T47D (cell line): ENCODE measurements around the gene GPC5.

Source experiments
- DNase-seq, 2 experiments: peaks; one replicate each; pipeline versions ENCODE4 v3.0.0 to v3.0.0-alpha.2; 2011 to 2012; ENCODE audit warnings: low read depth in 1 of 2, low spot score in 1 of 2
- JUND ChIP-seq: IDR thresholded peaks from 2 replicates; pipeline ENCODE4 v1.6.1; 2012; ENCODE audit warnings: low read depth
- in situ Hi-C: cut with HindIII; loops from 2 replicates; pipeline ENCODE4 v1.10.0; 2016; ENCODE audit warnings: low sequenced_read_pairs, low pct_unique_long_range_greater_than_20kb

Gene GPC5

GRCh38 chr13:91506759-91507158 lies 108.3 kb downstream of the GPC5 start:
- TF ChIP-seq JUND, result no peak
- DNase-seq, result no peak
- in situ Hi-C loops, result no loop called here

GRCh38 chr13:91510058-91510457 lies 111.6 kb downstream of the GPC5 start:
- no peak for TF ChIP-seq JUND
- DNase-seq, result no peak
- in situ Hi-C loops, result no loop called here

- in situ Hi-C loops, result no loop called here
- DNase-seq, result no peak
- no peak for TF ChIP-seq JUND
Measured at GRCh38 chr13:91513790-91514189, 115.4 kb downstream of the GPC5 start.

GRCh38 chr13:91516799-91517198 lies 118.4 kb downstream of the GPC5 start:
- TF ChIP-seq JUND, result no peak
- in situ Hi-C loops, result no loop called here

DNA sequence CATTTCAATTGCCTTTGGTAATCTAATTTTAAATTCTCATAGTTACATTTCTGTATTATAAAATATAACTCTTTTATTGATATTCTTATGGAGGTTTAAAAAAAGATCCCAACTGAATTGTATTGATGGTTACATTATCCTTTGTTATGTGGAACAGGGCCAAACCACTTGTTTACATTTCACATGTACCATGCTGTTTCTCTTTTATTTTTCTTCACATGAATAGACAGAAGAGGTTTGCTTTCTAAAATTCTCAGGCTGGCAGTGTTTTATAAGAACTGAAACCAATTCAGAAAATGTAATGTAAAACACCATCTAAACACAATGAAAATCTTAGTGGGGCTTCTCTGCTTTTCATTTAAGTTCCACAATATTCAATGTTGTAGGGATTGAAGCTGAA lies 122.5 kb downstream of the GPC5 start:
- no peak for TF ChIP-seq JUND
- in situ Hi-C loops, result no loop called here
- no peak for DNase-seq

More at GRCh38 chr13:91516799-91517198, 118.4 kb downstream of the GPC5 start:
- no peak for DNase-seq

- in situ Hi-C loops, result no loop called here
- TF ChIP-seq JUND, result no peak
- no peak for DNase-seq
Measured at GRCh38 chr13:91523116-91523515, 124.7 kb downstream of the GPC5 start.

DNA sequence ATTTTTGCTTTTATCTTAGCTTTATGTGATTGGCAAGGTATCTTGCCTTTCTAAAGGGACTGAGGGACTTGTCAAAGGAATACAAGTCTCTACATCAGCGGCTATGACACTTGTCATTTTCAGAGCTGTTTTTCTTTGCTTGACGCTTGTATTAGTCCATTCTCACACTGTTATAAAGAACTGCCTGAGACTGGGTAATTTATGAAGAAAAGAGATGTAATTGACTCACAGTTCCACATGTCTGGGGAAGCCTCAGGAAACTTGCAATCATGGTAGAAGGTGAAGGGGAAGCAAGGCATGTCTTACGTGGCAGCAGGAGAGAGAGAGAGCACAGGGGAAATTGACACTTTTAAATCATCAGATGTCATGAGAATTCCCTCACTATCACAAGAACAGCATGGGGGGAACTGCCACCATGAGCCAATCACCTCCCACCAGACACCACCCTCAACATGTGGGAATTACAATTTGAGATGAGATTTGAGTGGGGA lies 128.2 kb downstream of the GPC5 start:
- DNase-seq, result no peak
- no peak for TF ChIP-seq JUND
- in situ Hi-C loops, result no loop called here

DNA sequence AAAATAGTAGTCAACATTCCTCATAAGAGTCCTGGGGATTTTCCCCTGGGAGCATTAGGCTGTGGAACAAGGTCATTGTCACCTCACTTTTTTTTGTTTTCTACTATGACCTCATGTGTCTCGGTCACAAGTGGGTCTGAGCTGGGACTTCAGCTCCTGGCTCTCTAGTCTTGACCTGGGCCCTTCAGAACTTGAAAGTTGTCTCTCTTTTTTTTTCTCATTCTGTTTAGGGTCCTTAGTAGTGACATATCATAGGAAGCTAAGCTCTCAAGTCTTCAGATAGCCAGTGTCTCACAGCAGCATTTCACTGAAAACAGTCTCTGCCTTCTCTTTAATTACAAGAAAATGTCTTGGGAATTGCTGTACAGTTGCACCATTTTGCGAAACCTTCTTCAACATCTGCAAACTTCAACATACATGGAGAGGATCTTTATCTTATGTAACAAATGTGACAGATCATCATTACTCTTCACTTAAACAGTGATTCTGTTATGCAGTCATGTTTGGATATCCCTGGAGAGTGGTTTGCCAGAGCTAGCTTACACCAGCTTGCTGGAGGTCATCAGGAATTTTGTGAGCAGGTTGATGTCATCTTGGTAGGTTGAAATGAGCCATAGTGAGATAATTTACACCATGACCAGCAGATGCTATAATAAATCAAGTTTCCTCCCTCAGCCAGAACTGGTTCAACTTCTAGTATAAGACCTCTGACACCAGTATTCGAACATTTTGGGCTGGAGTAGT lies 131.5 kb downstream of the GPC5 start:
- in situ Hi-C loops, result no loop called here

GRCh38 chr13:91531646-91532045 lies 133.2 kb downstream of the GPC5 start:
- no peak for DNase-seq
- in situ Hi-C loops, result no loop called here
- TF ChIP-seq JUND, result no peak

More for the DNA sequence above, 131.5 kb downstream of the GPC5 start:
- no peak for DNase-seq
- no peak for TF ChIP-seq JUND

DNA sequence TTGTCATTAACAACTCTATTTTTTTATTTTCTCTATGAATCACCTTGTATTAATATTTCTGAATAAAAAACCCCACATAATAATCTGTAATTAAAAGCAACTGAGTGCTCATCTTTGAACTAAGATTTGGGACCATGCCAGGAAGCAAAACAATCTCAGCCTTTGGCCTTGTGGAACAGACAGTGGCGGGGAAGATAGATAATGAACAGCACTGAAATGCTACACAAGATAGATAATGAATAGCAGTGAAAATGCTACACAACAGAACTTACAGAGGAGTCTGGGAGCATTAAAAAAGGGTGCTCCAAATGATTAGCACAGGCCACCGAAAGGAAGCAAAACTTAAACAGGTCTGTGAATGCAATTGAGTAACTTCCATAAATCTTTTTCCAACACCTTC lies 134.9 kb downstream of the GPC5 start:
- no peak for TF ChIP-seq JUND
- in situ Hi-C loops, result no loop called here
- DNase-seq, result no peak

DNA sequence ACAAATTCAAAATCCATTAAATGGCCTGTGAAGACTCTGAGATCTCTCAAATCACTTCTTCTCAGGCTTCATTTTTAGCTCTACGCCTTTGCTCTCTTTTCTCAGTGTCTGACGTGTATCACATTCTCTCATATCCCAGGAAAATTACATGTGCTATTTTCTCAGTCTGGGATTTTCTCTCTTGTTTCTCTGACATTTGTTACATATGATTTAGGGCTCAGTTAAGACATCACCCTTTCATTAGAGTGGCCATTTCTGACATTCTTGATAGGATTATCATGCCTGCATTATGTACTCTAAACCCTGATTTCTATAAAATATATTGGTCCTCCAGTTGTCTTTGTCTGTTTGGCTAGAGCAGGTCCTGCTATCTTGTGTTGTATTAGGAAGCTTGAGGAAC lies 136.6 kb downstream of the GPC5 start:
- in situ Hi-C loops, result no loop called here
- TF ChIP-seq JUND, result no peak
- DNase-seq, result no peak

- no peak for DNase-seq
- in situ Hi-C loops, result no loop called here
- TF ChIP-seq JUND, result no peak
Measured at GRCh38 chr13:91537376-91537775, 139.0 kb downstream of the GPC5 start.

- in situ Hi-C loops, result no loop called here
- DNase-seq, result no peak
- TF ChIP-seq JUND, result no peak
Measured at GRCh38 chr13:91539286-91540157, 141.1 kb downstream of the GPC5 start.
